Keratinocyte (primary cell): ENCODE measurements around the gene B9D1.

Source experiments
- CTCF ChIP-seq, 3 experiments: IDR thresholded peaks in 1 of 3; conservative IDR thresholded peaks in 1 of 3; optimal IDR thresholded peaks in 1 of 3; 2 replicates in 2 of 3; 3 replicates in 1 of 3; pipeline versions ENCODE3 to v1.5.1; 2011; ENCODE audit warnings: low read length in 3 of 3, mild to moderate bottlenecking in 3 of 3, moderate library complexity in 2 of 3, control low read depth in 1 of 3, inconsistent platforms in 1 of 3; ENCODE audit not compliant: insufficient read depth in 2 of 3; ENCODE audit errors: extremely low read depth in 1 of 3
- EZH2 ChIP-seq: IDR thresholded peaks from one replicate; pipeline ENCODE4 v1.6.1; 2012; ENCODE audit warnings: inconsistent platforms, mild to moderate bottlenecking, low read length, moderate library complexity

GRCh38 chr17:19363114-19363438 is 553 bp upstream of the B9D1 start:
- TF ChIP-seq CTCF (optimal IDR thresholded peaks at IDR 0.05 in 1 of 3, IDR thresholded peaks at IDR 0.05 in 1 of 3, conservative IDR thresholded peaks at IDR 0.05 in 1 of 3; ENCODE audit: extremely low read depth in 1 of 3, insufficient read depth in 2 of 3, low read length in 3 of 3) (no peak), EZH2 (no peak)
